HCT116 (cell line): Measurements from ENCODE around the gene NDUFC2. TPM values are rescaled to one million over a fixed set of nuclear protein-coding genes. Genes with fewer than 3 reads are reported as not detected.
"Not testable (repeated sequence)": the region's sequence is repeated elsewhere in the genome, so short reads cannot be mapped to it uniquely, and the experiment has no call there.

Experiments used
- ATAC-seq: fragments of 200-7000 bp; cut with Tn5 transposase; 2 replicates; pipeline ENCODE4 v1.9.1; 2020; ENCODE audit warnings: mild to moderate bottlenecking, moderate library complexity
- BruUV-seq: library from RNA; stranded (reverse); fragments of 400-500 nt; replicated peaks from 2 replicates; lab custom pipeline; 2021; lab: Mats Ljungman, UMichigan
- CTCF ChIA-PET: fragments of 300-600 bp; sonication (Branson Sonifier 250); formaldehyde crosslinking; loops from one replicate; lab custom pipeline; 2021; ENCODE audit warnings: antibody characterized with exemption; lab: Charles Lee
- POLR2A ChIA-PET: fragments of 300-600, 350-600 bp; sonication (Branson Sonifier 250); formaldehyde crosslinking; loops from one replicate; lab custom pipeline; 2021; ENCODE audit warnings: antibody characterized with exemption; lab: Charles Lee
- RAD21 ChIA-PET, 2 experiments: fragments of 300-600 bp; sonication (Branson Sonifier 250); formaldehyde crosslinking; loops; one replicate each; lab custom pipeline; 2023; ENCODE audit warnings: low total read pairs in 2 of 2; ENCODE audit not compliant: uncharacterized antibody in 2 of 2, unreplicated experiment in 2 of 2, low non-redundant PET in 1 of 2; lab: Charles Lee
- DNase-seq: peaks from one replicate; pipeline ENCODE4 v3.0.0-alpha.2; 2010; ENCODE audit warnings: low read depth, low spot score
- H2AFZ ChIP-seq: fragments of 200-600 bp; shearing (Covaris generic), sonication (generic); 2 replicates; pipeline ENCODE4 v1.6.1; 2017; ENCODE audit warnings: low read depth, mixed run types, mixed read lengths, antibody characterized with exemption, low read length; ENCODE audit not compliant: poor library complexity, severe bottlenecking
- H3K27ac ChIP-seq: 2 replicates; pipeline ENCODE4 v1.5.1; 2012; ENCODE audit warnings: low read depth, low read length
- H3K27me3 ChIP-seq: fragments of 200-600 bp; sonication (generic); 2 replicates; pipeline ENCODE4 v1.6.1; 2016; ENCODE audit warnings: mixed run types, low read length, mixed read lengths; ENCODE audit not compliant: insufficient read depth
- H3K36me3 ChIP-seq, 2 experiments: fragments of 200-500 bp in 1 of 2; fragments of 200-600 bp in 1 of 2; sonication (Bioruptor generic) in 1 of 2; sonication (generic) in 1 of 2; 2 replicates each; pipeline versions ENCODE4 v1.5.1 to v1.6.1; 2014 to 2016; ENCODE audit warnings: low read length in 2 of 2, inconsistent platforms in 1 of 2, mixed read lengths in 1 of 2, mixed run types in 1 of 2; ENCODE audit not compliant: insufficient read depth in 2 of 2, control insufficient read depth in 1 of 2
- H3K4me1 ChIP-seq, 2 experiments: fragments of 200-600 bp in 1 of 2; sonication (generic) in 1 of 2; 2 replicates each; pipeline versions ENCODE4 v1.5.1 to v1.6.1; 2012 to 2017; ENCODE audit warnings: low read length in 2 of 2, inconsistent platforms in 1 of 2, mild to moderate bottlenecking in 1 of 2, mixed read lengths in 1 of 2, mixed run types in 1 of 2, moderate library complexity in 1 of 2; ENCODE audit not compliant: insufficient read depth in 2 of 2, control insufficient read depth in 1 of 2
- H3K4me2 ChIP-seq: fragments of 200-600 bp; sonication (generic); 2 replicates; pipeline ENCODE4 v1.6.1; 2017; ENCODE audit warnings: mixed run types, low read length, mixed read lengths
- H3K4me3 ChIP-seq, 2 experiments: fragments of 200-600 bp in 1 of 2; sonication (generic) in 1 of 2; replicated peaks in 1 of 2; 2 replicates each; pipeline ENCODE4 v1.5.1; 2011 to 2016; ENCODE audit warnings: low read length in 2 of 2, control low read depth in 1 of 2, low read depth in 1 of 2, mild to moderate bottlenecking in 1 of 2, mixed read lengths in 1 of 2, mixed run types in 1 of 2
- H3K79me2 ChIP-seq: fragments of 200-600 bp; sonication (generic); 2 replicates; pipeline ENCODE4 v1.6.1; 2017; ENCODE audit warnings: mild to moderate bottlenecking, mixed run types, low read length, moderate library complexity, mixed read lengths; ENCODE audit not compliant: insufficient read depth
- H3K9ac ChIP-seq: fragments of 200-600 bp; sonication (generic); 2 replicates; pipeline ENCODE4 v1.6.1; 2016; ENCODE audit warnings: low read length, mixed read lengths
- H3K9me2 ChIP-seq: fragments of 200-600 bp; sonication (generic), shearing (Covaris generic); 2 replicates; pipeline ENCODE4 v1.6.1; 2017; ENCODE audit warnings: mixed run types, mild to moderate bottlenecking, moderate library complexity; ENCODE audit not compliant: insufficient read depth
- H3K9me3 ChIP-seq, 2 experiments: fragments of 200-500 bp in 1 of 2; fragments of 200-600 bp in 1 of 2; sonication (Bioruptor generic) in 1 of 2; sonication (generic) in 1 of 2; 2 replicates each; pipeline ENCODE4 v1.6.1; 2014 to 2017; ENCODE audit warnings: low read length in 2 of 2, mixed read lengths in 2 of 2, inconsistent platforms in 1 of 2, low read depth in 1 of 2, mild to moderate bottlenecking in 1 of 2, mixed run types in 1 of 2, moderate library complexity in 1 of 2; ENCODE audit not compliant: control insufficient read depth in 1 of 2, insufficient read depth in 1 of 2
- H4K20me1 ChIP-seq: fragments of 200-600 bp; sonication (generic), shearing (Covaris generic); 2 replicates; pipeline ENCODE4 v1.6.1; 2017; ENCODE audit warnings: mixed run types, mild to moderate bottlenecking, moderate library complexity; ENCODE audit not compliant: insufficient read depth
- EGR1 ChIP-seq: IDR thresholded peaks from 2 replicates; pipeline ENCODE4 v1.6.1; 2012; ENCODE audit warnings: low read depth
- EZH2phosphoT487 ChIP-seq: fragments of 200-600 bp; IDR thresholded peaks from 2 replicates; pipeline ENCODE4 v1.6.1; 2018; ENCODE audit warnings: antibody characterized with exemption, borderline replicate concordance
- RAD21 ChIP-seq: IDR thresholded peaks from 2 replicates; pipeline ENCODE4 v1.6.1; 2012; ENCODE audit warnings: low read depth, mild to moderate bottlenecking
- REST ChIP-seq: IDR thresholded peaks from 2 replicates; pipeline ENCODE4 v1.6.1; 2012; ENCODE audit warnings: low read depth
- SIN3A ChIP-seq: IDR thresholded peaks from 2 replicates; pipeline ENCODE4 v1.6.1; 2012; ENCODE audit warnings: low read depth
- SP1 ChIP-seq: IDR thresholded peaks from 2 replicates; pipeline ENCODE4 v1.6.1; 2012; ENCODE audit warnings: low read depth
- TCF7L2 ChIP-seq: IDR thresholded peaks from 2 replicates; pipeline ENCODE4 v1.7.0; 2011; ENCODE audit warnings: borderline replicate concordance, inconsistent platforms; ENCODE audit not compliant: insufficient read depth, insufficient read length; ENCODE audit errors: extremely low read depth
- YY1 ChIP-seq: IDR thresholded peaks from 2 replicates; pipeline ENCODE4 v1.6.1; 2011; ENCODE audit warnings: low read length, low read depth, moderate library complexity, mild to moderate bottlenecking; ENCODE audit not compliant: insufficient replicate concordance; ENCODE audit errors: extremely low read depth
- ZBTB33 ChIP-seq: IDR thresholded peaks from 2 replicates; pipeline ENCODE4 v1.6.1; 2011; ENCODE audit warnings: mild to moderate bottlenecking, low read length, moderate library complexity; ENCODE audit not compliant: insufficient replicate concordance; ENCODE audit errors: extremely low read depth
- ZFX ChIP-seq: fragments of 450-650 bp; IDR thresholded peaks from 2 replicates; pipeline ENCODE4 v1.6.1; 2017
- ZNF274 ChIP-seq: fragments of 200-500 bp; sonication (Bioruptor generic); IDR thresholded peaks from 2 replicates; pipeline ENCODE4 v1.6.1; 2014; ENCODE audit warnings: mild to moderate bottlenecking, low read depth, low read length, inconsistent platforms
- intact Hi-C: fragments of 100-400 bp; cut with micrococcal nuclease; formaldehyde crosslinking; loops from 2 replicates; pipeline ENCODE4 v1.10.0; 2022
- total RNA-seq: library from RNA; stranded (reverse); gene quantifications from one replicate; pipeline ENCODE4 v1.2.1, GENCODE V29; 2021; ENCODE audit not compliant: unreplicated experiment

The NDUFC2 gene
- total RNA-seq, 1 experiment from 2014 or later: 225 TPM

GRCh38 chr11:78059749-78060328 lies 19.8 kb downstream of the NDUFC2 start:
- H3K9me3 ChIP-seq, DNase-seq, POLR2A ChIA-PET, H3K4me1 ChIP-seq, H3K9ac ChIP-seq, H3K27ac ChIP-seq, RAD21 ChIA-PET, BruUV-seq, H3K79me2 ChIP-seq, H3K4me3 ChIP-seq, H2AFZ ChIP-seq, H4K20me1 ChIP-seq, H3K36me3 ChIP-seq, H3K4me2 ChIP-seq, H3K9me2 ChIP-seq, CTCF ChIA-PET, ATAC-seq, H3K27me3 ChIP-seq, intact Hi-C loops: not testable (repeated sequence)

- no peaks in the 10 kb centered on the region for H3K27me3 ChIP-seq
- H3K9ac ChIP-seq: no peak overlapping the region
- no peak overlapping the region for H2AFZ ChIP-seq
- no peaks in the 10 kb centered on the region for H3K4me1 ChIP-seq
- intact Hi-C loops: loop anchor here (2.0 kb wide), 1 partner anchor 43 kb away; no protein-coding TSS in a partner anchor
- H3K4me3 ChIP-seq: no peak overlapping the region
- RAD21 ChIA-PET: interaction anchor here in 1 of 2 experiments (0.5 kb wide), 1 partner anchor 359 kb away, joined by 3 read pairs; no protein-coding TSS in a partner anchor
- H3K36me3 ChIP-seq: no peaks in the 10 kb centered on the region
- no TSS peak for BruUV-seq
- H3K27ac ChIP-seq: no peak overlapping the region
- no peak overlapping the region for H3K4me2 ChIP-seq
- no peaks in the 10 kb centered on the region for H3K9me2 ChIP-seq
- POLR2A ChIA-PET: no interaction called here
- CTCF ChIA-PET: no interaction called here
- H4K20me1 ChIP-seq: no peaks in the 10 kb centered on the region
- DNase-seq (no peak), ATAC-seq (no peak)
- H3K79me2 ChIP-seq: no peaks in the 10 kb centered on the region
- H3K9me3 ChIP-seq: no peaks in the 10 kb centered on the region
- no peak for TF ChIP-seq EZH2phosphoT487
- no peak for TF ChIP-seq RAD21
- TF ChIP-seq SIN3A: no peak
- no peak for TF ChIP-seq YY1
- no peak for TF ChIP-seq TCF7L2
- no peak for TF ChIP-seq SP1
- no peak for TF ChIP-seq ZBTB33
- TF ChIP-seq REST: no peak
- TF ChIP-seq ZNF274: no peak
- no peak for TF ChIP-seq EGR1
- no peak for TF ChIP-seq ZFX
These were observed 22.1 kb downstream of the NDUFC2 start for GRCh38 chr11:78057462-78058055.
